Adrenal gland (tissue), 5 donors: ENCODE data around the gene CCDC9.

ENCODE experiments used
- POLR2A ChIP-seq, 2 donors: fragments of 450-650 bp; IDR thresholded peaks; one replicate each; pipeline ENCODE4 v1.6.1; 2017; ENCODE audit warnings: antibody characterized with exemption in 2 of 2, mild to moderate bottlenecking in 2 of 2, moderate library complexity in 1 of 2
- TF ChIP-seq, protein P1 (sequence below), 6 experiments: fragments of 450-650 bp in 4 of 6; fragments of 200-600 bp in 2 of 6; sonication (generic) in 1 of 6; IDR thresholded peaks; 1 replicate in 5 of 6; 2 replicates in 1 of 6; pipeline versions ENCODE4 v1.5.1 to v1.8.0; 2016 to 2021; ENCODE audit warnings: antibody characterized with exemption in 6 of 6, mild to moderate bottlenecking in 2 of 6, moderate library complexity in 1 of 6
- donor health status: DM: no; HTN: no; CAD: no.

DNA sequence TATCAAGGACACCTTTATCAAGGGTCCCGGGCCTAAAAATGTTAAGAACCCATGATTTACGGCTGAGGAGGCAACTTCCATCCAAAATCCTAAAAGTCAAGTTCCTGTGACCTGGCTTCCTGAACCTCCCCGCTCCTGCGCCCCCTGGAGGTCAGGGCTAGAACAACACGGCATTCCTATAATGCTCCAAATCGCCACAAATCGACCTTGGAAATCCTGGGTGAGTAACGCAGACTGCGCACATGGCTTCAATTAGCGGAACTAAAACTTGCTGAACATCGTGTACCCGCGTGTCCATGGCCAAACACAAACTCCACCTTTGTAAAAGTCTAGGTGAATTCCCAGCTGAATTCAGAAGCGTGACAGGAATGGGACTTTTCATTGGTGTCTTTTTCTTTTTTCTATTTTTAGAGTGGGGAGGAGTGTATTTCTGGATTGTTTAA lies 49.0 kb downstream of the CCDC9 start:
- no peak for TF ChIP-seq POLR2A (IDR thresholded peaks at IDR 0.05)
- TF ChIP-seq, protein P1, sequence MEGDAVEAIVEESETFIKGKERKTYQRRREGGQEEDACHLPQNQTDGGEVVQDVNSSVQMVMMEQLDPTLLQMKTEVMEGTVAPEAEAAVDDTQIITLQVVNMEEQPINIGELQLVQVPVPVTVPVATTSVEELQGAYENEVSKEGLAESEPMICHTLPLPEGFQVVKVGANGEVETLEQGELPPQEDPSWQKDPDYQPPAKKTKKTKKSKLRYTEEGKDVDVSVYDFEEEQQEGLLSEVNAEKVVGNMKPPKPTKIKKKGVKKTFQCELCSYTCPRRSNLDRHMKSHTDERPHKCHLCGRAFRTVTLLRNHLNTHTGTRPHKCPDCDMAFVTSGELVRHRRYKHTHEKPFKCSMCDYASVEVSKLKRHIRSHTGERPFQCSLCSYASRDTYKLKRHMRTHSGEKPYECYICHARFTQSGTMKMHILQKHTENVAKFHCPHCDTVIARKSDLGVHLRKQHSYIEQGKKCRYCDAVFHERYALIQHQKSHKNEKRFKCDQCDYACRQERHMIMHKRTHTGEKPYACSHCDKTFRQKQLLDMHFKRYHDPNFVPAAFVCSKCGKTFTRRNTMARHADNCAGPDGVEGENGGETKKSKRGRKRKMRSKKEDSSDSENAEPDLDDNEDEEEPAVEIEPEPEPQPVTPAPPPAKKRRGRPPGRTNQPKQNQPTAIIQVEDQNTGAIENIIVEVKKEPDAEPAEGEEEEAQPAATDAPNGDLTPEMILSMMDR (IDR thresholded peaks at IDR 0.05), result peak; percentile 83 to 93 (median 90)
